ENCODE measurements around the gene NAGK.

DNA sequence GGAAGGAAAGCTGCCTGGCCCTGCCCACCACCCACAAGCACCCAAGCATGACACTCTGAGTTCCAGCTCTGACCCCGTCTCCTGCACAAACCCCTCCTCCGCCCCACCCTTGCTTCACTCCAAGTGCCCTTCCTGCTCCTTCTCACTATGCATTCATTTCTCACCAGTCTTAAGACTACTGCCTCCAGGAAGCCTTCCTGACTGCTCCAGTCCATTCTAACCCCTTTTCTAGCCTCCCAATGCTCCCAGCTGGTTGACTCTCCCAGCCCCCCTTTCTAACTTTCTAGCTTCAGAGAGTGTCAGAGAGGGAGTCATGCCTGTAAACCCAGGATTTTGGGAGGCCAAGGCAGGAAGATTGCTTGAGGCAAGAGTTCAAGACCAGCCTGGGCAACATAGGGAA, 8.2 kb upstream of the NAGK start:
- no peak for TF ChIP-seq ESRRG (CRISPR knock-in tag; IDR thresholded peaks at IDR 0.05)
- TF ChIP-seq OSR1 (CRISPR knock-in tag; IDR thresholded peaks at IDR 0.05) = no peak
- TF ChIP-seq, protein P1, sequence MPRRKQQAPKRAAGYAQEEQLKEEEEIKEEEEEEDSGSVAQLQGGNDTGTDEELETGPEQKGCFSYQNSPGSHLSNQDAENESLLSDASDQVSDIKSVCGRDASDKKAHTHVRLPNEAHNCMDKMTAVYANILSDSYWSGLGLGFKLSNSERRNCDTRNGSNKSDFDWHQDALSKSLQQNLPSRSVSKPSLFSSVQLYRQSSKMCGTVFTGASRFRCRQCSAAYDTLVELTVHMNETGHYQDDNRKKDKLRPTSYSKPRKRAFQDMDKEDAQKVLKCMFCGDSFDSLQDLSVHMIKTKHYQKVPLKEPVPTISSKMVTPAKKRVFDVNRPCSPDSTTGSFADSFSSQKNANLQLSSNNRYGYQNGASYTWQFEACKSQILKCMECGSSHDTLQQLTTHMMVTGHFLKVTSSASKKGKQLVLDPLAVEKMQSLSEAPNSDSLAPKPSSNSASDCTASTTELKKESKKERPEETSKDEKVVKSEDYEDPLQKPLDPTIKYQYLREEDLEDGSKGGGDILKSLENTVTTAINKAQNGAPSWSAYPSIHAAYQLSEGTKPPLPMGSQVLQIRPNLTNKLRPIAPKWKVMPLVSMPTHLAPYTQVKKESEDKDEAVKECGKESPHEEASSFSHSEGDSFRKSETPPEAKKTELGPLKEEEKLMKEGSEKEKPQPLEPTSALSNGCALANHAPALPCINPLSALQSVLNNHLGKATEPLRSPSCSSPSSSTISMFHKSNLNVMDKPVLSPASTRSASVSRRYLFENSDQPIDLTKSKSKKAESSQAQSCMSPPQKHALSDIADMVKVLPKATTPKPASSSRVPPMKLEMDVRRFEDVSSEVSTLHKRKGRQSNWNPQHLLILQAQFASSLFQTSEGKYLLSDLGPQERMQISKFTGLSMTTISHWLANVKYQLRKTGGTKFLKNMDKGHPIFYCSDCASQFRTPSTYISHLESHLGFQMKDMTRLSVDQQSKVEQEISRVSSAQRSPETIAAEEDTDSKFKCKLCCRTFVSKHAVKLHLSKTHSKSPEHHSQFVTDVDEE (CRISPR knock-in tag; IDR thresholded peaks at IDR 0.05) = no peak
- TF ChIP-seq ARNTL (CRISPR knock-in tag; IDR thresholded peaks at IDR 0.05; ENCODE audit: borderline replicate concordance, low read depth) = no peak
- TF ChIP-seq ZC3H10 (CRISPR knock-in tag; IDR thresholded peaks at IDR 0.05) = no peak
- no peak for TF ChIP-seq RARB (CRISPR knock-in tag; IDR thresholded peaks at IDR 0.05)

All from SK-N-SH treated with all-trans-retinoic acid at 6 μM for 48 hours (cell line).